ENCODE measurements around the gene ATP8A1. TPM values are rescaled to one million over a fixed set of nuclear protein-coding genes. Genes with fewer than 3 reads are reported as not detected.

ATP8A1 gene
- total RNA-seq, 2 experiments from 2014 or later, result 23.8 to 24.7 TPM

DNA sequence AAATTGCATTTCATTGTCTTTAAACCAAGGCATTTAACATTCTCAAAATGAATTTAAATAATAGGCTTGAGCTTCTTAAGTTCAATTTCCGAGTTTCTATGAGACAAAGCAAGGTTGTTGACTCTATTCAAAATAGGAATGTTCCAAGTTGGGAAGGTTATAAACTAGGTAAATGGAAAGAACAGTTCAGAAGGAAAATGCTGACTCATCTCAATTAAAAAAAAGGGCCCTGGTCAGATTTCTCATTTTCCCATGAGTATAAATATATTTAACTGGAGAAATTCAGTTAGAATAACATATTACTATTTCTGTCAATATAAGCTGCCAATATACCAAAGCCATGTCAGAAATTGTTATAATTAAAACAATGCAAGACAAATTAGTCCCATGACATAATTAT, 113.8 kb downstream of the ATP8A1 start:
- Mint-ChIP-seq H3K9me3 (no peaks in the 10 kb centered on the region), H3K27ac (no peak overlapping the region), H3K27me3 (no peaks in the 10 kb centered on the region), H3K4me3 (no peak overlapping the region), H3K36me3 (peaks cover 36% of the 10 kb centered on the region), H3K4me1 (peaks cover 5% of the 10 kb centered on the region)
- no peak for DNase-seq

DNA sequence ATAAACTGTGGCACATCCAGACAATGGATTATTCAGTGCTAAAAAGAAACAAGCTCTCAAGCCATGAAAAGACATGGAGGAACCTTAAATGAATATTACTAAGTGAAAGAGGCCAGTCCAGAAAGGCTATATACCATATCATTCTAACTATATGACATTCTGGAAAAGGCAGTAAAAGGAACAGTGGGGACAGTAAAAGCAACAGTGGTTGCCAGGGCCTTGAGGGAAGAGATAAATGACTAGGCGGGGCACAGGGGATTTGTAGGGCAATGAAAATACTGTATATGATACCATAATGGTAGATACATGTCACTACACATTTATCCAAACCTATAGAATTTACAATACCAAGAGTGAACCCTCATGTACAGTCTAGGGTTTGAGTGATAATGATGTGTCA, 115.3 kb downstream of the ATP8A1 start:
- Mint-ChIP-seq H3K9me3 (no peaks in the 10 kb centered on the region), H3K4me1 (peaks cover 10% of the 10 kb centered on the region), H3K4me3 (no peak overlapping the region), H3K36me3 (peaks cover 44% of the 10 kb centered on the region), H3K27ac (no peak overlapping the region), H3K27me3 (no peaks in the 10 kb centered on the region)
- no peak for DNase-seq

DNA sequence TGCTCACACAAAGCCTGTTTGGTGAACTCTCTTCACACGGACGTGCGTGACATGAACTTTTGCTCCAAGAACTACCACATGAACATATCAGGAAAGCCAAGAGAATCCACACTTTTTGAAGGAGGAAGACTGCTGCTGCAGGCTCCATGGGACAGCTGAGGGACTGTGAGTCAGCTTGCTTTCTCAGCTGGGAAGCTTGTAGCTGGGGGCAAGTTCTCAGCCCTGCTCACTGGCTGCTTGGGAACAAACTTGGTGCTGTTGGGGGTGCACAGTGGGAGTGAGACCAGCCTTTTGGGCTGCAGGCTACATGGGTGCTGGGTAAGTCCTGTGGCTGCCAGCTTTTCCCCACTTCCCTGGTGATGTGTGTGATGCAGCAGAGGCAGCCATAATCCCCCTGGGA, 123.9 kb downstream of the ATP8A1 start:
- no peak for DNase-seq
- Mint-ChIP-seq H3K27me3 (no peaks in the 10 kb centered on the region), H3K4me1 (peaks cover 11% of the 10 kb centered on the region), H3K36me3 (peaks cover 49% of the 10 kb centered on the region), H3K27ac (no peak overlapping the region), H3K9me3 (no peaks in the 10 kb centered on the region), H3K4me3 (no peak overlapping the region)

DNA sequence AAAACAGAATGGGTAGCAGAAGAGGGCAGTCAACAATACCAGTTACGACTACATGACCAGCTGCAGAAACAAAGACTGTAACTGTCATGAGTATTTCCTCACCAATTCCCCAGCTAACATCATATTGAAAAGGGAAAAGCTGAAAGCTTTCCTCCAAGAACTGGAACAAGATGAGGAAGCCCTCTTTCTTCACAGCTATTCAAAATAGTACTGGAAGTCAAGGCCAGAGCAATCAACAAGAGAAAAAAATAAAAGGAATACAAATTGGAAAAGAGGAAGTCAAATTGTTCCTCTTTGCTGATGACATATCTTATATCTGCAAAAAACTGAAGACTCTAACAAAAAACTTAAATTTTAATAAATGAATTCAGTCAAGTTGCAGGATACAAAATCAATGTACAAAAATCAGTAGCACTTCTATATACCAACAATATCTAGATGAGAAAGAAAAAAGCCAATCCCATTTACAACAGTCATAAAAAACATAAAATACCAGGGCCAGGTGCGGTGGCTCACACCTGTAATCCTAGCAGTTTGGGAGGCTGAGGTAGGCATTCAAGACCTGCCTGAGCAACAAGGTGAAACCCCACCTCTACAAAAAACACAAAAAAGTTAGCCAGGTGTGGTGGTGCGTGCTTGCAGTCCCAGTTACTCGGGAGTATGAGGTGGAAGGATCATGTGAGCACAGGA, 125.4 kb downstream of the ATP8A1 start:
- no peaks in the 10 kb centered on the region for H3K27me3 Mint-ChIP-seq
- DNase-seq, result no peak
- H3K9me3 Mint-ChIP-seq, result no peaks in the 10 kb centered on the region
- H3K4me3 Mint-ChIP-seq, result no peak overlapping the region
- no peak overlapping the region for H3K27ac Mint-ChIP-seq
- peaks cover 40% of the 10 kb centered on the region for H3K36me3 Mint-ChIP-seq
- H3K4me1 Mint-ChIP-seq, result peaks cover 6% of the 10 kb centered on the region

DNA sequence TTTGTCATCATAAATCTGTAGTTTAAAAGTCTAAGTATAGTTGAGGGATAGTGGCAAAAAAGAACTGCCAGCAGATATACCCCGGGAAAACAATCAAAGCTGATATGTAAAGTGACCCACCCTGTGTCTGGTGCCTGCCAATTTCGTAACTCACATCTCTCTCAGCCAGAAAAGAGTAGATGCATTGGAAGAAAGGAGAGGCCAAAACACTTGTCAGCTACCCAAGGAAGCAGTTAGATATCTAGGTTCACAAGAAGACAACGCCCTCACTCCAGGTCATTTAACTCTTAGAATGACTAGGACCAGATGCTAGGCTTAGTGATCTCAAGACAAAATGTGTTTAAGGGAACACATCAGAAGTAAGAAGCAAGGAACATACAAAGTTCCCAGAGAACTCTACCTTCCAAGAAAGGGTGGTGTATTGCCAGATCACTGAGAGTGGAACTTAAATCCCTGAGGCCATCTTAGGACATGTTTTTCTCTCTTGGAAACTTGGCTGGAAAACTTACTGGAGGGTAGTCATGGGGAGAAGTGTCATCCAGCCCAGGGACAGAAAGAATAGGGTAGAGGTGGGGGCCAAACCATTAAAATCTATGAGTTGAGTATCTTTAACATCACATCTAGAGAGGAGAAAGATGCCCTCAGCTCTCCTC, 133.7 kb downstream of the ATP8A1 start:
- Mint-ChIP-seq H3K4me3 (no peak overlapping the region), H3K36me3 (peaks cover 14% of the 10 kb centered on the region), H3K27ac (no peak overlapping the region)

DNA sequence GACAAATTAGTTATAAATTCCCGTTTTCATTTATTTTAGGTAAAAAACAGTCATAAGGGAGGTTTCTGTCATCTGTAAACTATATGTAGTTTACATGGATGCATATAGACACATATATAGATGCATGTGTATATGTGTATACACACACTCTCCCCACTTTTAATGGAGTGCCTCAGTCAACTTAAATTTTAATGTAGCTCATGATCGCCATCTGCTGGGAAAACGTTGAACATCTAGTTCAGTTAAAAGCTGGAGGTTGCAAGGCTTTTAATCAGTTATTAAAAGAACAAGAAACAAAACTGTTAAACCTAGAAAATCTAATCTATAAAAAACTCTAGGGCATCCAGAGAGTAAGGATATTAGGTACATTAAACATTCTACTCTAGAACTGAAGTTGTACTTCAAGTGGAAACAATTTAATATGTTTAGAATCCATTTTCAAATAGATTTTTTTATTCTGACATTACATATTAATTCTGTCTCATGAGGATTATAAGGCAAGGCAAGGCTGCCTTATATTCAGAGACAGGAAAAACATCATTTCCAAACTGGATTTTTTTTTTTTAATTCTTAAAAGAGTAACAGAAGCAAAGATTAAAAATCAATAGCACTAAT, 137.0 kb downstream of the ATP8A1 start:
- peak; percentile 2 for DNase-seq
- peaks cover 17% of the 10 kb centered on the region for H3K36me3 Mint-ChIP-seq
- H3K9me3 Mint-ChIP-seq, result no peaks in the 10 kb centered on the region
- H3K4me3 Mint-ChIP-seq, result no peak overlapping the region
- H3K4me1 Mint-ChIP-seq, result peaks cover 7% of the 10 kb centered on the region
- no peak overlapping the region for H3K27ac Mint-ChIP-seq
- no peaks in the 10 kb centered on the region for H3K27me3 Mint-ChIP-seq

More for the DNA sequence above, 133.7 kb downstream of the ATP8A1 start:
- DNase-seq, result no peak
- no peaks in the 10 kb centered on the region for H3K9me3 Mint-ChIP-seq
- H3K4me1 Mint-ChIP-seq, result no peaks in the 10 kb centered on the region
- H3K27me3 Mint-ChIP-seq, result no peaks in the 10 kb centered on the region

DNA sequence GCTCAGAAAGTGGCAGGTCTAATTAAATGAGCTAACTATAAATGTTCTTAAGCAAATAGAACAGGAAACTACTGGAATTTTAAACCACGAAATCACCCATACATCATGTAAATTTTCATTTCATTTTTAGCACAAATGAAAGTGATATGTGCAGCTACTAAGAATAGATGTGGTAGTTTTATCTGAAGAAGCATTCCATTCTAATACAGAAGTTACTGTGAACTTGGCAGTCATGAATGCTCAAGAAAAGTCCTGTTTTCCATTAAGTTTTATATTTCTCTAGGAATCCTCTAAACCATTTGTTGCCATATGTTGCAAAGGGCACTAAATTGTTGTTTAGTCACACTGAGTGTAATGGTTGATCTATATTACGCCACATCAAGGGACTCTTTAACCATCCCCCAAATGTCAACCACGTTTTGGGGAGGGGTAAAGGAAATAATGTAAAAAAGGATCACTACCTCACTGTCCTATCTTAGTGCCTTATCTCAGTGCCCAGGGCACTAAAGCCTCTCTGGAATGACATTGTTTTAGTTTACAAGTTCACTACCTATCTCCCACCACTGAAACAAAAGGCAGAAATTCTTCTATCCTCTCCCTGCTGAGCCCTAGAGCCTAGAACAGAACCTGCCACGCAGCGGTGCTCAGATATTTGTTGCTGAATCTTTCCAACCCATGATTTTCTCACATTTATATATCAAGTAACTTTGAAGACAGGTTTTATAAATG, 141.6 kb downstream of the ATP8A1 start:
- peaks cover 7% of the 10 kb centered on the region for H3K4me1 Mint-ChIP-seq
- no peak overlapping the region for H3K27ac Mint-ChIP-seq
- no peak for DNase-seq
- H3K4me3 Mint-ChIP-seq, result no peak overlapping the region
- no peaks in the 10 kb centered on the region for H3K27me3 Mint-ChIP-seq
- peaks cover 5% of the 10 kb centered on the region for H3K36me3 Mint-ChIP-seq
- H3K9me3 Mint-ChIP-seq, result no peaks in the 10 kb centered on the region

DNA sequence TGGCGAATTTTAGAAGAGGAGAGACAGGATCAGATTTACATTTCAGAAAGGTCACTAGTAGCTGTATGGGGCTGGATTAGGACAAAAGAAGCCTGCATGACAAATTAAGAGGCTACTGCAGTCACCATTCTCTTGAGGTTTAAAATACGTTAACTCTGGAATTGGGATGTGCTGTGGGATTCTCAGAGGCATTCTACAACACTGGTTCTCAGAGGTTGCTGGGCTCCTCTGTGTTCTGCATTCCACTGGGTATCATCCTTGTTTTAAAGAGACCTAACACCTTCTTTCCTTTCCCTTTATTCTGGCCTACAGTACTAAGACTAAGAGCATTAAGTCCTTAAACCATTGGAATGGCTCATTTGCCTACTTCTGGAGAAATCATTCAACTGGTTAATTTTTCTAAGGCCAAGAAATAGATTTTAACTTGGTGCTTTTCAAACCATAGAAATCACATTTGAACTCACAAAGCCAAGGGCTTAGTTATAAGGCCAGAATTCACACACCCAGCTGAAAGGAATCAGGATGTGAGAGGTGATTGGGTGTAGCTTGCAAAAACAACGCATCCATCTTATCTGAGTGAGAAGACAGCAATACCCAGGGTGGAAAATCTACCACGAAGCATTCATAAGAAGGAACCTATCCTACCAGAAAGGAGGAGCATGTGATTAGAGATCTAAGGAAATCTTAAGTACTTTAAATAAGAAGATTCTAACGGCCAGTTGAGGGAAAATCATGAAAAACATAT, 143.0 kb downstream of the ATP8A1 start:
- Mint-ChIP-seq H3K9me3 (no peaks in the 10 kb centered on the region), H3K4me1 (peaks cover 7% of the 10 kb centered on the region), H3K27me3 (no peaks in the 10 kb centered on the region), H3K36me3 (peaks cover 6% of the 10 kb centered on the region), H3K27ac (no peak overlapping the region), H3K4me3 (no peak overlapping the region)
- no peak for DNase-seq

DNA sequence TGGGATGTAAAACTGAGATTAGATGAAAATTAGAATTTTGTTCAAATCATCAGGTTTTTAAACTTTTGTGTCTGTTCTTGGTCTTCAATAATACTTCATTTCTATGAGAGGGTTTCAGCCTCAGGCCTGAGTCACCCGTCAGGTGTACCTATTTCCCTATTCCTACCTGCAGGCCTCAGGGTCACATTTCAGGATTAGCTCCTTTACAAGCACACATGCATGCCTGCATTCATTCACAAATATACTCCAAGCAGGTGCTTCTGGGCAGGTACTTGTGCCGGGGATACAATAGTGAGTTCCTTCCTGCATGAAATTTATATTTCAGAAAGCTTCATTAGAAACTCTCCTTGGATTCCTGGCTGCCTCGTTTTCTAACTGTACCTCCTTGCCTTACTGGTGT, 144.7 kb downstream of the ATP8A1 start:
- Mint-ChIP-seq H3K27ac (no peak overlapping the region), H3K27me3 (no peaks in the 10 kb centered on the region), H3K36me3 (peaks cover 4% of the 10 kb centered on the region), H3K9me3 (no peaks in the 10 kb centered on the region), H3K4me1 (peaks cover 7% of the 10 kb centered on the region), H3K4me3 (no peak overlapping the region)
- DNase-seq, result no peak

DNA sequence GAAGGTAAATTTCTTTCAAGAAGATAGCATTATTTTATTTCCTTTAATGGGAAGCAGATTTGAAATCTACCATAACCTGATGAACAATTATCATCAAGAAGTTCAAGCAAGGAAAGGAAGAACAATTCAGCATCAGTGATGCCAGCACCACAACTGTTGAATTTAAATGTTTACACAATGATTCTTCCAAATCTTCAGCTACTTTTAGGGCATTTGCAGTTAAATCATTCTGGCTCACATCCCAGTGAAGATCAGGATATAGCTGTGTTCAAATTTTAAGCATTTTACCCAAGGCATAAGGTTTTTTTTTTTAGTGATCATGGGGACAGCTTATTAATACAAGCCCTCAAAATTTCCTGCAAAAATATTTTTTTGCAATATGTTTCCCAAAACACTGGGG, 146.7 kb downstream of the ATP8A1 start:
- Mint-ChIP-seq H3K36me3 (peaks cover 6% of the 10 kb centered on the region), H3K27me3 (no peaks in the 10 kb centered on the region), H3K9me3 (no peaks in the 10 kb centered on the region), H3K27ac (no peak overlapping the region), H3K4me3 (no peak overlapping the region), H3K4me1 (peaks cover 1% of the 10 kb centered on the region)
- no peak for DNase-seq

DNA sequence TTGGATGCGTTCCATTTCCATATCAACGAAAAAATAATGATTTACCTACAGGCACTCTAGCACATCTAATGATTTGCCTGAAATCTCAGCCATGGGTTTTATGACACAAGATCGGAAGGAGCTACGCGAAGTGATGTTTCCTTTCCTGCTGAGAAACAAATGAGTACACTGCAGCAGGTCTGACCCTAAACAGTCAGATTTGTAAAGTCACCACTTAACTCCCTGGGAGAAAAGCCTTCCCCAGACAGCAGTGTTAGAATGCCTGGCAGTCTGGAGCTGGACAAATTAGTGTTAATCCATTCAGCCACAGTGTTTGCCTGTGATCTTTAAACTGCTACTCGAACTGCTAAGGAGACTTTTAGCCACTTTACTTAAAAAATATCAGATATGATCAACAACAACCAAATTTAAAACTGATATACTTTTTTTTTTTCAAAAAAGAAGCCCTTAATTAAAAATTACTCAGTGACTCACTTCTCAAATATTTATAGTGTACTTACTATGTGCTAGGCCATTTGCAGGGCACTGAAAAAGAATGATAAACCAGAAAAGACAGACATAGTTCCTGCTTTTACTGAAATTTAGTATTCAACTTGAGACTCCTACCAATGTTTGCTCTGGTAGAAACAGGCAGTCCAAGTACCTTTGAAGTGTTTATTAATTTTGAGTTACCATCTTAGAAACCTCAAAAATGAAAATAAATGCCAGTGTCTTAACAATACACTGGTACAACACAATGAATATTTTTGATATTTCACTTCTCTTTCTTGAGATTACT, 155.1 kb downstream of the ATP8A1 start:
- no peak overlapping the region for H3K27ac Mint-ChIP-seq
- H3K9me3 Mint-ChIP-seq, result no peaks in the 10 kb centered on the region
- H3K27me3 Mint-ChIP-seq, result no peaks in the 10 kb centered on the region
- DNase-seq, result no peak
- H3K36me3 Mint-ChIP-seq, result peaks cover 14% of the 10 kb centered on the region
- no peak overlapping the region for H3K4me3 Mint-ChIP-seq
- peaks cover 4% of the 10 kb centered on the region for H3K4me1 Mint-ChIP-seq

DNA sequence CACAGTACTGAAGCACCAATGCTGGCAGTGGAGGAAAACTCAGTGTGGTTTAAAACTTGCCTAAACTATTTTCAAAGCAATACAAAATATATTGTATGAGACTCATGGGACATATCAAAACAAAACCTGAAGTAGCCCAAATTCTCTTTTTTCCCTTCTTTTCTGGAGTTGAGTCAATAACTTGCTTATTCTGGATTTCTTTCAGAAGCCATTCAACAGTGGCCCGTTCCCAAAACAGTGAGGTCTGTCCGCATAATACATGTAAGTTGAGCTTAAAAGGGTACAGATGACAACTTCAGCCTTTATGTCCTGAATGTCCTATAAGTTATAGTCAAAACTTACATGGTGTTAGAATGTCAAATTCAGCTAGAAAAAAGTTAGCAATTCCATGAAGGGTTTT, 158.9 kb downstream of the ATP8A1 start:
- Mint-ChIP-seq H3K9me3 (no peaks in the 10 kb centered on the region), H3K27ac (no peak overlapping the region), H3K4me3 (no peak overlapping the region), H3K4me1 (peaks cover 4% of the 10 kb centered on the region), H3K36me3 (peaks cover 20% of the 10 kb centered on the region), H3K27me3 (no peaks in the 10 kb centered on the region)
- no peak for DNase-seq

DNA sequence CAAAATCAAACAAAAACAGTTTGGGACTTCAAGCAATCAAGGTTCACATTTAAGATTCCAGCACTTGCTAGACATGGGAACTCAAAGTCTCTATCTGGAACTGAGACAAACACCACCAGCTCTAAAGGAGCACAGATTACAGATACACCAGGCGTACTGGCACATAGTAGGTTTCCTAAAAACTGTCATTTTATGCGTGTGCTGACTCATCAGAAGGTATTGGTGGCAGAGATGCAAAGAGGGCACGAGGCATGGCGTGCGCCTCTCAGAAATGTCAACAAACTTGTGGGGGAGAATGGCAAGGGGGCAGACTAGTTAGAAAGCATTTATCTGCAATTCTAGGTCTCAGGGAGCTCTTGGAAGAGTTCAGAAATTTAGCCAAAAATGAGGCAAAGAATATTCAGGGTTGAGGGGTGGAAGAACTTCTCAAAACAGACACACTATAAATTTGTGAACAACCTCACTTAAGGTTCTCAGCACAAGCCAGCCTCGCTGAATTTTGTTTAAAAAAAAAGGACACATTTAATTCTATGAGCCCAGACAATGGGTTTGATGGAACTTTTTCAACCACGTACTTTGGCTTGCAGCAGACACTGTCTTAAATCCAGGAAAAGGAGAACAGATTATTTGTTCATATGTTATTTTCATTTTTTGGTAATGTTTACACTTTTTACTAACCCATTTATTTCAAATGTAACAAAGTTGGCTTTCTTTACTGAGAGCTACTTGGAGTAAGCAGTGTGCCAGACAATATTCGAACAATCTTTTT, 159.6 kb downstream of the ATP8A1 start:
- Mint-ChIP-seq H3K4me1 (peaks cover 4% of the 10 kb centered on the region), H3K9me3 (no peaks in the 10 kb centered on the region), H3K36me3 (peaks cover 17% of the 10 kb centered on the region), H3K4me3 (no peak overlapping the region), H3K27me3 (no peaks in the 10 kb centered on the region), H3K27ac (no peak overlapping the region)
- no peak for DNase-seq
